ENCODE data around the gene OSBPL2. TPM values are rescaled to one million over a fixed set of nuclear protein-coding genes. Genes with fewer than 3 reads are reported as not detected.
A peak's percentile ranks its signal among the peaks of the same experiment; 100 is the strongest.

Gene OSBPL2
- total and polyA plus RNA-seq, 9 of the 15 experiments (the other 6 are each of a cell fraction or from before 2014, with no cell fraction given): 2.5 to 25.6 (median 14.1) TPM

DNA sequence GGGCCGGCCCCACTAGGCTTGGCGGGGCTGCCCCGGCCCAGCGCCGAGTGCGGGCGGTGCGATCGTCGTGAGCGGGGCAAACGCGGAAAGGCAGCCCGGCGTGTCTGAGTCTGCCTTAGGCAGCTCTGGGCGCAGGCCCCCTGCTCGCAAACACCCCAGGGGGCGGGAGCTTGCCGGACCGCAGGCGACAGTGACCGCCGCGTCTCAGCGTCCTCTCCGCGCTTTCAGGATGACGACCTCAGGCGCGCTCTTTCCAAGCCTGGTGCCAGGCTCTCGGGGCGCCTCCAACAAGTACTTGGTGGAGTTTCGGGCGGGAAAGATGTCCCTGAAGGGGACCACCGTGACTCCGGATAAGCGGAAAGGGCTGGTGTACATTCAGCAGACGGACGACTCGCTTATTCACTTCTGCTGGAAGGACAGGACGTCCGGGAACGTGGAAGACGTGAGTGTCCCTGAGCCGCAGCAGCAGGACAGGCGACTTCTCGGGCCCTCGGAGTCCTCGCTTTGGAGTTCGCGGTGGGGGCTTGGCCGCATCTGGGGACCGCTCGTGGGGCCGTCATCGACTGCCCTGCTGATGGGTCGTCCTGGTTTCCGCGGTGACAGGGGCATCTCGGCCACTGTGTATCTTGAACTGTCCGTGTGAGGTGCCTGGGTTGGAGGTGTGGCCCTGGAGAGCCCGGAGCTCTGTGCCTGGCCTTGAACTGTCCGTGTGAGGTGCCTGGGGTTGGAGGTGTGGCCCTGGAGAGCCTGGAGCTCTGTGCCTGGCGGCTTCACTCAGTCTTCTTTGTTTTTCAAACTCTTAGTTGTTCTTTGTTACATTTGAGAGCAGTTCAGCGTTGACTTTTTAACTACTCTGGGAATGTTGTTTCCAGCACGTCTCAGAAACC is 65.3 kb downstream of the OSBPL2 start (continued):
- TF ChIP-seq, protein P1, sequence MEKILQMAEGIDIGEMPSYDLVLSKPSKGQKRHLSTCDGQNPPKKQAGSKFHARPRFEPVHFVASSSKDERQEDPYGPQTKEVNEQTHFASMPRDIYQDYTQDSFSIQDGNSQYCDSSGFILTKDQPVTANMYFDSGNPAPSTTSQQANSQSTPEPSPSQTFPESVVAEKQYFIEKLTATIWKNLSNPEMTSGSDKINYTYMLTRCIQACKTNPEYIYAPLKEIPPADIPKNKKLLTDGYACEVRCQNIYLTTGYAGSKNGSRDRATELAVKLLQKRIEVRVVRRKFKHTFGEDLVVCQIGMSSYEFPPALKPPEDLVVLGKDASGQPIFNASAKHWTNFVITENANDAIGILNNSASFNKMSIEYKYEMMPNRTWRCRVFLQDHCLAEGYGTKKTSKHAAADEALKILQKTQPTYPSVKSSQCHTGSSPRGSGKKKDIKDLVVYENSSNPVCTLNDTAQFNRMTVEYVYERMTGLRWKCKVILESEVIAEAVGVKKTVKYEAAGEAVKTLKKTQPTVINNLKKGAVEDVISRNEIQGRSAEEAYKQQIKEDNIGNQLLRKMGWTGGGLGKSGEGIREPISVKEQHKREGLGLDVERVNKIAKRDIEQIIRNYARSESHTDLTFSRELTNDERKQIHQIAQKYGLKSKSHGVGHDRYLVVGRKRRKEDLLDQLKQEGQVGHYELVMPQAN (IDR thresholded peaks at IDR 0.05; ENCODE audit: borderline replicate concordance): peak; percentile 57; the same call in 1 of the 2 replicates
- TF ChIP-seq RBBP5 (IDR thresholded peaks at IDR 0.05; ENCODE audit: borderline replicate concordance, insufficient read depth, low read length, poor library complexity, severe bottlenecking) (peak; percentile 60), KDM5B (IDR thresholded peaks at IDR 0.05; ENCODE audit: insufficient replicate concordance, low read depth, low read length) (peak; percentile 18), ZBTB7A (IDR thresholded peaks at IDR 0.05; ENCODE audit: borderline replicate concordance, control insufficient read depth, low read depth, low read length) (no peak), NR3C1 (CRISPR knock-in tag; IDR thresholded peaks at IDR 0.05) (no peak), NCOA6 (IDR thresholded peaks at IDR 0.05) (no peak), CBX2 (IDR thresholded peaks at IDR 0.05; ENCODE audit: insufficient read depth, low read length, poor library complexity, severe bottlenecking) (no peak), RB1 (IDR thresholded peaks at IDR 0.05; ENCODE audit: low read depth) (peak; percentile 18; the same call in 1 of the 2 replicates), BCOR (IDR thresholded peaks at IDR 0.05) (no peak), SREBF1 (IDR thresholded peaks at IDR 0.05; ENCODE audit: borderline replicate concordance, low read depth, low read length) (no peak), ZNF12 (CRISPR knock-in tag; IDR thresholded peaks at IDR 0.05) (0 out of 2 replicates have a peak, but pooled peaks have one; percentile 22), CAMTA2 (CRISPR knock-in tag; conservative IDR thresholded peaks at IDR 0.05) (no peak)
- TF ChIP-seq, protein P2, sequence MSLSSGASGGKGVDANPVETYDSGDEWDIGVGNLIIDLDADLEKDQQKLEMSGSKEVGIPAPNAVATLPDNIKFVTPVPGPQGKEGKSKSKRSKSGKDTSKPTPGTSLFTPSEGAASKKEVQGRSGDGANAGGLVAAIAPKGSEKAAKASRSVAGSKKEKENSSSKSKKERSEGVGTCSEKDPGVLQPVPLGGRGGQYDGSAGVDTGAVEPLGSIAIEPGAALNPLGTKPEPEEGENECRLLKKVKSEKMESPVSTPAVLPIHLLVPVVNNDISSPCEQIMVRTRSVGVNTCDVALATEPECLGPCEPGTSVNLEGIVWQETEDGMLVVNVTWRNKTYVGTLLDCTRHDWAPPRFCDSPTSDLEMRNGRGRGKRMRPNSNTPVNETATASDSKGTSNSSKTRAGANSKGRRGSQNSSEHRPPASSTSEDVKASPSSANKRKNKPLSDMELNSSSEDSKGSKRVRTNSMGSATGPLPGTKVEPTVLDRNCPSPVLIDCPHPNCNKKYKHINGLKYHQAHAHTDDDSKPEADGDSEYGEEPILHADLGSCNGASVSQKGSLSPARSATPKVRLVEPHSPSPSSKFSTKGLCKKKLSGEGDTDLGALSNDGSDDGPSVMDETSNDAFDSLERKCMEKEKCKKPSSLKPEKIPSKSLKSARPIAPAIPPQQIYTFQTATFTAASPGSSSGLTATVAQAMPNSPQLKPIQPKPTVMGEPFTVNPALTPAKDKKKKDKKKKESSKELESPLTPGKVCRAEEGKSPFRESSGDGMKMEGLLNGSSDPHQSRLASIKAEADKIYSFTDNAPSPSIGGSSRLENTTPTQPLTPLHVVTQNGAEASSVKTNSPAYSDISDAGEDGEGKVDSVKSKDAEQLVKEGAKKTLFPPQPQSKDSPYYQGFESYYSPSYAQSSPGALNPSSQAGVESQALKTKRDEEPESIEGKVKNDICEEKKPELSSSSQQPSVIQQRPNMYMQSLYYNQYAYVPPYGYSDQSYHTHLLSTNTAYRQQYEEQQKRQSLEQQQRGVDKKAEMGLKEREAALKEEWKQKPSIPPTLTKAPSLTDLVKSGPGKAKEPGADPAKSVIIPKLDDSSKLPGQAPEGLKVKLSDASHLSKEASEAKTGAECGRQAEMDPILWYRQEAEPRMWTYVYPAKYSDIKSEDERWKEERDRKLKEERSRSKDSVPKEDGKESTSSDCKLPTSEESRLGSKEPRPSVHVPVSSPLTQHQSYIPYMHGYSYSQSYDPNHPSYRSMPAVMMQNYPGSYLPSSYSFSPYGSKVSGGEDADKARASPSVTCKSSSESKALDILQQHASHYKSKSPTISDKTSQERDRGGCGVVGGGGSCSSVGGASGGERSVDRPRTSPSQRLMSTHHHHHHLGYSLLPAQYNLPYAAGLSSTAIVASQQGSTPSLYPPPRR (CRISPR knock-in tag; IDR thresholded peaks at IDR 0.05; ENCODE audit: borderline replicate concordance): no peak
- TF ChIP-seq, protein P3, sequence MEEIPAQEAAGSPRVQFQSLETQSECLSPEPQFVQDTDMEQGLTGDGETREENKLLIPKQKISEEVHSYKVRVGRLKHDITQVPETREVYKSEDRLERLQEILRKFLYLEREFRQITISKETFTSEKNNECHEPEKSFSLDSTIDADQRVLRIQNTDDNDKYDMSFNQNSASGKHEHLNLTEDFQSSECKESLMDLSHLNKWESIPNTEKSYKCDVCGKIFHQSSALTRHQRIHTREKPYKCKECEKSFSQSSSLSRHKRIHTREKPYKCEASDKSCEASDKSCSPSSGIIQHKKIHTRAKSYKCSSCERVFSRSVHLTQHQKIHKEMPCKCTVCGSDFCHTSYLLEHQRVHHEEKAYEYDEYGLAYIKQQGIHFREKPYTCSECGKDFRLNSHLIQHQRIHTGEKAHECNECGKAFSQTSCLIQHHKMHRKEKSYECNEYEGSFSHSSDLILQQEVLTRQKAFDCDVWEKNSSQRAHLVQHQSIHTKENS (CRISPR knock-in tag; IDR thresholded peaks at IDR 0.05): no peak

Measured in K562 (cell line).